ENCODE data around the gene CTNNA3. TPM values are rescaled to one million over a fixed set of nuclear protein-coding genes. Genes with fewer than 3 reads are reported as not detected.

Gene CTNNA3
- total RNA-seq, 1 donor from 2014 or later: 0.46 TPM

DNA sequence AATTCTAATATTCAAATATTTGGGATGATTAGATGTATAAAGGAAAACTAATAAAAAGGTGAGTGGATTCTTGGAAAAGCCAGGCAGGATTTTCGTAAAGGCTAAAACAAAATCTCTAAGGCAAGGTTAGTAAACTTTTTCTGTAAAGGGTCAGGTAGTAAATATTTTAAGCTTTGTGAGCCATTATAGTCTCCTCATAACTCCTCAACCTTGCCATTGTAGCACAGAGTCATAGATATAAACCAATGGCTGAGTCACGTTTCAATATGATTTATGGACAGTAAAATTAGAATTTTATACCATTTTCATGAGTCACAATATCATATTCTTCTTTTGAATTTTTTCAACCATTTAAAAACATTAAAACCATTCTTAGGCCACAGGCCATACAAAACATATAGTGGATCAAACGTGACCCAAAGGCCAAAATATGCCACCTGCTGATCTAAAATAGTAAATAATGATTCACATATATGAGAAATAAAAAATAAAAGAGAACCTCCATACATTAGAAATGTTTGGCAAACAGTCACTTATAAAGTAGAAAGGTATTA lies 1422.0 kb downstream of the CTNNA3 start:
- no peak overlapping the region for H3K4me3 ChIP-seq (ENCODE audit: low read depth, low read length)
- DNase-seq (ENCODE audit: low read depth): no peak
- TF ChIP-seq, protein P1, sequence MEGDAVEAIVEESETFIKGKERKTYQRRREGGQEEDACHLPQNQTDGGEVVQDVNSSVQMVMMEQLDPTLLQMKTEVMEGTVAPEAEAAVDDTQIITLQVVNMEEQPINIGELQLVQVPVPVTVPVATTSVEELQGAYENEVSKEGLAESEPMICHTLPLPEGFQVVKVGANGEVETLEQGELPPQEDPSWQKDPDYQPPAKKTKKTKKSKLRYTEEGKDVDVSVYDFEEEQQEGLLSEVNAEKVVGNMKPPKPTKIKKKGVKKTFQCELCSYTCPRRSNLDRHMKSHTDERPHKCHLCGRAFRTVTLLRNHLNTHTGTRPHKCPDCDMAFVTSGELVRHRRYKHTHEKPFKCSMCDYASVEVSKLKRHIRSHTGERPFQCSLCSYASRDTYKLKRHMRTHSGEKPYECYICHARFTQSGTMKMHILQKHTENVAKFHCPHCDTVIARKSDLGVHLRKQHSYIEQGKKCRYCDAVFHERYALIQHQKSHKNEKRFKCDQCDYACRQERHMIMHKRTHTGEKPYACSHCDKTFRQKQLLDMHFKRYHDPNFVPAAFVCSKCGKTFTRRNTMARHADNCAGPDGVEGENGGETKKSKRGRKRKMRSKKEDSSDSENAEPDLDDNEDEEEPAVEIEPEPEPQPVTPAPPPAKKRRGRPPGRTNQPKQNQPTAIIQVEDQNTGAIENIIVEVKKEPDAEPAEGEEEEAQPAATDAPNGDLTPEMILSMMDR (conservative IDR thresholded peaks at IDR 0.05; ENCODE audit: low read depth, low read length): no peak

DNA sequence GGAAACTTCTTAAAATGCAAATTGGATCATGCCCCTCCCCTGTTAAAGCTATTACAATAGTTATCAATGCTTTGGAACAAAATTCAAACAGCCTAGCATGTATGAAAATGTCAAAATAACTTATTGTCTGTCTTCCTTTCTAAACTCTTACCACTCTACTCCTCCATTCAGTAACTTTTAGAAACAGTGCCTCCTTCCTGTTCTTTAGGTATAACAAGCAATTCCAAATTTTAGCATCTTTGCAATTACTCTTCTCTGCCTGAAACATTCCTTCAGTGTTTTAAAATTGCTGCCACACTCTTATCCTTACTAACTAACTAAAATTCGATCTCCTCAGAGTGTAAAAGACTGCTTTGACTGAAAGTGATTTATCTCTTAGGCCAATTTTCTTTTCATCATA lies 1430.6 kb downstream of the CTNNA3 start:
- TF ChIP-seq, protein P1 (conservative IDR thresholded peaks at IDR 0.05; ENCODE audit: low read depth, low read length): no peak
- DNase-seq (ENCODE audit: low read depth): no peak
- H3K4me3 ChIP-seq (ENCODE audit: low read depth, low read length): no peak overlapping the region

DNA sequence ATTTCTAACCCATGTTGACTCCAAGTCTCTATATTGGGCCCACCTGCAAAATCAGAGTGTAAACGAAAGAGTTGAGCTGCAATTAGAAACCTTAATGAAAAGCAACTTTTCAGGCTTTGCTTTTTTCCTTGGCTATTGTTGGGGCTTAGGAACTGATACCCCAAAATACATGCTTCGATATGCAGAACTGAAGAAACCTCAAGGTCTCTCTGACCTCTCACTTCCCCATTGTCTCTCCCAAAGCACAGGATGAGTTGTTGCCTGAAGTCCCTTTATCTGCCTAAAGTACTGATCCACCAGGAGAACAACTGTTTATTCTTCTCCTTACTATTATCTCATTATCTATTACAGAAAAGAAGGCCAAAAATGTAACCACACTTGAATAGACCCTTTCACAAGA lies 1436.2 kb downstream of the CTNNA3 start:
- no peak for DNase-seq (ENCODE audit: low read depth)
- TF ChIP-seq, protein P1 (conservative IDR thresholded peaks at IDR 0.05; ENCODE audit: low read depth, low read length): no peak
- H3K4me3 ChIP-seq (ENCODE audit: low read depth, low read length): no peak overlapping the region

DNA sequence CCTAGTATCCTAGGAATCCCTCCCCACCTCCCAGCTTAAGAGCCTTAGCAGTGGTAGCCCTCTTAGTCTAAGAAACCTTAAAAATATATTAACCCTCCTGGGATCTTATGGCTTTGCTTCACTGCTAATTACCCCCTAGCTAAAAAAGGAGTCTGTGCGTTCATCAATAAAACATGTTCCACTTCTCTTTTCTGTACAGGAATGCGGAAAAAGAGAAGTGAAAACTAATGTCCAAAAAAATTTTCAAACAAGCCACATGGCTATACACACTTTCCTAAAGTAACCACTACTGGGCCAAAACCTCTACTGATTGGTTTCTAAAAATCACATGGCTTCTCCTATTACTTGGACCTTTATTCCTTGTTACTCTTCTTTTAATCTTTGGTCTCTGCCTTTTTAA lies 1437.3 kb downstream of the CTNNA3 start:
- no peak for DNase-seq (ENCODE audit: low read depth)
- TF ChIP-seq, protein P1 (conservative IDR thresholded peaks at IDR 0.05; ENCODE audit: low read depth, low read length): no peak

DNA sequence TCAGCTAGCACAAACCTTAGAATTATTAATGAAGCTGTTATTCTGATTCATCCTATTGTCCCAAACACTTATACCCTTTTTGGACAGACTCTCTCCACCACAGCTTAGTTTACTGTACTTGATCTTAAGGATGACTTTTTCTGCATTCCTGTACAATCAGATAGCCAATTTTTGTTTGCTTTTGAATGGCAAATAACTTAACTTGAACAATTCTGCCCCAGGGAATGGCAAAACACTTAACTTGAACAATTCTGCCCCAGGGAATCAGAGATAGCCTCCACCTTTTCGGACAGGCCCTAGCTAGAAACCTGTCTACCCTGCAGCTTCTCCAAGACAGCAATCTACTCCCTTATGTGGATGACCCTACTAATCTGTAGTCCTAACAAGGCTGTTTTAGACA lies 1438.2 kb downstream of the CTNNA3 start:
- TF ChIP-seq, protein P1 (conservative IDR thresholded peaks at IDR 0.05; ENCODE audit: low read depth, low read length): no peak
- DNase-seq (ENCODE audit: low read depth): no peak
- H3K4me3 ChIP-seq (ENCODE audit: low read depth, low read length): no peak overlapping the region

More for the DNA sequence above, 1437.3 kb downstream of the CTNNA3 start:
- H3K4me3 ChIP-seq (ENCODE audit: low read depth, low read length): no peak overlapping the region

DNA sequence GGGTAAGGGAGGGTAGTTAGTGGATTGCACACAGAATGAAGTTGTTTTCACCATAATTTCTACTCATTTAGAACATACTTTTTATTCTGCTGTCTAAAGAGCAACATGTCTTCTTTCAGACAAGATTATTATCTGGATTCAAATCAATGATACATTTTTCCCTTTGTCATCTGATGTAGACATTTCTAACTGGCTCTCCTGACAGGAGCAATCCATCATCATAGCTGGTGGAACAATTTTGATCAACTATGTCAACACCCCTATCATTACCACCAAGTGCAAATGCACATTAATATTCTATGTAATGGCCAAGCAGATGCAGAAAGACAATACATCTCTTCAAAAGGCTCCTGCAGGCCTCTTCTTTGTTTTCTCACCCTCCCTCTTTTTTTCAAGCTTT lies 1443.0 kb downstream of the CTNNA3 start:
- DNase-seq (ENCODE audit: low read depth): no peak
- no peak overlapping the region for H3K4me3 ChIP-seq (ENCODE audit: low read depth, low read length)
- TF ChIP-seq, protein P1 (conservative IDR thresholded peaks at IDR 0.05; ENCODE audit: low read depth, low read length): no peak

DNA sequence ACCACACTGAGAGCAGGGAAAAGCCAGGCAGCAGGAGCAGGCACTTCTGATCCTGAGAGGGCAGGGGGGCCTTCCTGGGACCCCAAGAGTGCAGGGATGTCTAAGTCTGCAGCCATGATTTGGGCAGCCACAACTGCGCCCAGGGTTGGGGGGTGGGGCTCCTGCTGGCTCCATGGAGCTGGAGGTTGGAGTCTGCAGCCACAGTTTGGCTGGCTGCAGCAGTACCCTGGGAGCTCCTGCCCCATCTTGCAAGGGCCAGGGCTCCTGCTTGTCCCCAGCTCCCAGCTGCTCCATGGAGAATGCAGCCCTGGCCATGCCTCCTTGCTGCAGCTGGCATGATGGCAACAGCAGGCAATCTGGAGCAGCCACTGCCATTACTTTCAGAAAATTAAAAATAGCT lies 1449.8 kb downstream of the CTNNA3 start:
- H3K4me3 ChIP-seq (ENCODE audit: low read depth, low read length): no peak overlapping the region
- no peak for DNase-seq (ENCODE audit: low read depth)
- TF ChIP-seq, protein P1 (conservative IDR thresholded peaks at IDR 0.05; ENCODE audit: low read depth, low read length): no peak
